ENCODE measurements around the gene CRYBA2.
A peak's percentile ranks its signal among the peaks of the same experiment; 100 is the strongest.

The CRYBA2 gene, protein sequence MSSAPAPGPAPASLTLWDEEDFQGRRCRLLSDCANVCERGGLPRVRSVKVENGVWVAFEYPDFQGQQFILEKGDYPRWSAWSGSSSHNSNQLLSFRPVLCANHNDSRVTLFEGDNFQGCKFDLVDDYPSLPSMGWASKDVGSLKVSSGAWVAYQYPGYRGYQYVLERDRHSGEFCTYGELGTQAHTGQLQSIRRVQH

GRCh38 chr2:218993345-218994315 is at the start of gene CRYBA2:
TSS of gene CRYBA2 (minus strand) at chr2:218993422. CDS start at chr2:218993176, 246 bp downstream.
- no peak for DNase-seq

DNA sequence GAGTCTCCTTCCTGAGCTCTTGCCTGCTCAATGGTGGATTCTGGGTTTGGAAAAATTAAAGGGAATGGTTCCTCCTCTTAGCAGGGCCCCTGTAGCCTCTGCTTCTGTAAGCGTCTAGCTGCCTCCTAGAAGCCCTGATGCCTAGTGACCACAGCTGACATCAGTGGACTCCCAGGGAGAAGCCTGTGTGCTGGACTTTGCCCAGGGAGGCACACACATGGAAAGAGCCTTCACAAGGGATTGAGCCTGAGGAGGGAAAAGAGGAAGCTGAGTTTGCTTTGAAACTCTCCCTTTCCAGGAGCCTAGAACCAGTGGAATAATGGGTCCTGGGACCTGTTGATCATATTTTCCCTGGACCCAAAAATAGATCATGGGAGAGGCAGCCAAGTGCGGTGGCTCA is 49.5 kb upstream of the CRYBA2 start:
- DNase-seq, result no peak

- DNase-seq, result no peak
Measured at GRCh38 chr2:219042157-219042556, 48.9 kb upstream of the CRYBA2 start.

DNA sequence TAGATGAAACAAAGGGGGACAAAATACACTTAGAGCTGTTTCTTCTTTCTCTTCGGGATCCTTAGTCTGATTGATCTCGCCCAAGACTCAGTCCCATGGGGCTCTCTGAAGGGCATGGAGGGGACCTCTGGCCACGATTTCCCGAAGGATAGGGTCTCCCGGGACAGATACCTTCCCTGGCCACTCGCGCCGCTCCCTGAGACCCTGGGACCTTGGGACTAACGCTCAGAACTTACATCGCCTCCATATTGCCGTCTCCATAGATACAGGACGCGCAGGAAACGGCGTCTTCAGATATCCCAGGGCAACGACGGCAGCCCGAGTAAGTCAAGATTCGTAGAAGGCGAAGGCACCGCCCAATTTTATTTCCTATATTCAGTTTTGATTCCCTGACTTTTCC is 48.0 kb upstream of the CRYBA2 start, which contains the start of gene CFAP65:
Gene CFAP65 (minus strand): TSS at position 265 of the 400 bp plus-strand sequence. CDS start 2,468 bp downstream, outside the sequence.
- no peak for DNase-seq

- no peak for DNase-seq
Measured at GRCh38 chr2:219038600-219038999, 45.4 kb upstream of the CRYBA2 start.

- no peak for DNase-seq
Measured at GRCh38 chr2:219037783-219038499, 44.7 kb upstream of the CRYBA2 start.

- DNase-seq, result no peak
Measured at GRCh38 chr2:219035942-219036341, 42.7 kb upstream of the CRYBA2 start.

DNA sequence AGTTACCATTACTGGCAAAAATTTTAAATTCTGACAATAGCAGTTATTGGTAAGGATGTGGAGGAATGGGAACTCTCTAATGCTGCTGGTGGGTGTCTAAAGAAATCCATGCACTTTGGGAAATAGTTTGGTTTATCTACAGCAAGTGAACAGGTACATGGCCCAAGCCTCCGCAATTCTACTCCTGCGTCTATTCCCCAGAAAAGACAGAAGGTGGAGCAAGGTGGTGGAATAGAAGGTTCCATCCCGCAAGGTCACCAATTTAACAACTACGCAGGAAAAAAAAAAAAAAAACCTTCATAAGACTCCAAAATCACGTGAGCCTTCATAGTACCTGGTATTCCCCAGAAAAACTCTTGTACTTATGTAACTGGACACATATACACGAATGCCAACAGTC is 41.6 kb upstream of the CRYBA2 start:
- no peak for DNase-seq

DNA sequence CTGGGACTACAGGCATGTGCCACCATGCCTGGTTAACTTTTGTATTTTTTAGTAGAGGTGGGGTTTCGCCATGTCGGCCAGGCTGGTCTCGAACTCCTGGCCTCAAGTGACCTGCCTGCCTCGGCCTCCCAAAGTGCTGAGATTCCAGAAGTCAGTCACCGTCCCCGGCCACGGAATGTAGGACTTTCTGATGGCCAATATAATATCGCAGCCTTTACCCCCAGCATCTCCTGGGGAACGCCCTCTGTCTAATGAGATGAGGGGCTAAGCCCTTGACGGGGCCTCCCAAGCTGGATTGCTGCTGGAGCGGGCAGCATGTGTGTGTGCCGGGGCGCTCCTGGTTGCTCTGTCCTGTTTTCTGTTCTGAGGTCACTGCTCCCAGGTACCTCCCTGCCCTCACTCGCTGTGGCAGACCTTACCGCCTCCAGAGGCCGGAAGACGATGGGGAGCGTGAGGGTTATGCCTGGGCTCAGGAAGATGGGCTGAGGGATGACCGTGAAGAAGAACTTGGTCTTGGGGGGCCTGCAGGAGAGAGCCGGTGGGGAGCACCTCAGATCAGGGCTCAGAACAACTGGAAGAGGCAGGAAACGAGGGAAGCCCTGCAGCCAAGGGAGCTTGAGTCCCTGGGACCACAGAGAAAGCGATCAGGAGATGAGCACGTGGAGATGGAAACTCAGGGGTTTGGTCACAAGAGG is 39.0 kb upstream of the CRYBA2 start:
- DNase-seq, result no peak

DNA sequence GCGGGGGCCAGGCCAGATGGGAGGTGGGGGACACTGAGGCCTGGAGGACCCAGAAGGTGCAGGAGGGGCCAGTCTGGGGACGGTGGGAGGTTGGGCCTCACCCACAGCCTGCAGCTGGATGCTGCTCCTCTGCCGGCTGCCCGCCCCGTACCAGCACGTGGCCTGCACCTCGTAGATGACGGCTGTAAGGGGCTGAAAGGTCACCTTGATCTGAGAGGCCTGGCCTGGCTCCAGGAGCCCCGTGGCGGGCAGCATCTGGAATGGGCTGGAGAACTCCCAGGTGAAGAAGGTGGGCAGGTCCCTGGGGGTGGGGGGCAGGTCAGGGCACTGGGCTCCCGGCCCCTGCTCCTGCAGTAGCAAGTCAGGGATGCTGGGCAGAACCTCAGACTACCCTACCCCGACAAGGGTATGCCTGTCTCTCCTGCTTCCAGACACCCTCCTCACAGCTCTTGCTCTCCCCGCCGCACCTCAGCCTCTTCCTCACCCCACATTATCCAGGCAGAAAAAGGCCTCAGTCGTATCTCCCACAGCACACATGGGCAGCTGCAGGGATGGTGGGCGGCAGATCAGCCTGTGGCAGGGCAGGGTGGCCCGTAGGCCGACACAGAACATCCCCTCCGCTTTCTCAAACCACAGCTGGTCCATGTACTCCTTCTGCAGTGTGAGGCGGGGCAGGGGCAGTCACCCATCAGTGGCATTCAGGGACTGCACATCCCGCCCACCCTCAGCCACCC is 38.0 kb upstream of the CRYBA2 start:
- DNase-seq, result no peak

DNA sequence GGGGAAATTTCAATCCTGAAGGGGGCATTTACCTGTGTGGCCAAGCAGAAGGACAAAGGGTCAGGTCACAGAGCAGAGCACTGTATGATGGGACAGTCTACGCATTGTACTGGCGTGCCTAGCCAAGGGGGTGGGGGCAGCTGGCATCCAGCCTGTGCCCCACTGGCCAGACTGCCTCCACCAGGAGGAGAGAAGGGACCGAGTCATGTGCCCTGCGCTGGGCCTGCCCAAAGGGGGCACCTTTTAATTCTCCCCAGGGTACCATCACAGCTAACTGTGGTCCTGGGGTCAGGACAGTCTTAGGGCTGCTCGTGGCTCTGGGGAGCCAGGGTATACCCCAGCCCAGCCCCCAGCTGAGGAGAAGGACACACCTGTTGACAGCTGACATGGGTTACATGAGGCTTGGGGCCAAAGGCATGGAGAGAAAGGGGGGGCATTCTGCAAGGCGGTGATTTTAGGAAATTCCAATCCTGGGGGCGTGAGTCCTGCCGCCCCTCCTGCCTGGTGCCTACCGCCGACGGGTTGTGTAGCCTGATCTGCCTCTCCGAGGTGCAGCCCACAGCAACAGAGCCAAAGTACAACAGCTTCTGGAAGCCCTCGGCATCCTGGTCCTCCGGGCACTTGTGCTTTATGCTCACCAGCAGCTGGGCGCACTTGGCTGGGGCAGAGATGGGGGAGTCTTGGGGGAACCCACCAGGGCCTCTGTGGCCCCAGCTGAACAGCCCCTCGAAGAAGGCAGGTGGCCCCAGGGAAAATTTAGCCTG is 37.1 kb upstream of the CRYBA2 start:
- no peak for DNase-seq

DNA sequence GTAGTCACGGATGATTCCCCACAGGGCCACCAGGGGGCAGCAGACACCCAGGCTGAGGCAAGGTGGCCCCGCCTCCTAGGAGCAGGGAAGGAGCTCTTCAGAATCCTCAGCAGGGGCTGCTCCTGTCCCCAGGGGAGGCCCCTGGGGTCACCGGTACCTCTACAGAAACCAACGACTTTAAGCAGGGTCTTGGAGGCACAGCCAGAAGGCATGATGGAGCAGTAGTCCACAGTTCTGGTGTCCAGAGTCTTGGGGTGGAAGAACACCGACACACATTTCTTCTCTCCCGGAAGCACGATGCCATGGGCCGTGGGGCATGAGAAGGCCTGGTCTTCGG is 36.6 kb upstream of the CRYBA2 start:
- peak; percentile 69 for DNase-seq

GRCh38 chr2:219028996-219029828 is 36.0 kb upstream of the CRYBA2 start:
- no peak for DNase-seq

DNA sequence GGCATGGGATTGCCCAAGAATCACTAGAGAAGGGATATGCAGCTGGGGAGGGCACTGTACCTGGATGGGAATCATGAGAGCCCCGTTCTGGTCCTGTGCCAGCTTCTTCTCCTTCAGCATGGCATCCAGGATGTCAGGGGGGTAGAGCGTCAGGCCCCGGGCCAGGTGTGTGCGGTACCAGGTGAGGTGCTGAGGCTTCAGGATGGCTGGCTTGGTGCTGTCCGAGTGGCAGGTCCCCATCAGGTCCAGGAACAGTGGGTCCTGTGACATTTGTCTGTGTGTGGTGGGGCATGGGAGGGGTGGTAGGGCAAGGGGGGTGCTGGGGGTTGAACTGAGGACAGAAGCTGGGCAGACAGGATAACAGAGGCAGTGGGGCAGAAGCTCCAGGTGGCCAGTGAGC is 34.9 kb upstream of the CRYBA2 start:
- DNase-seq, result no peak

GRCh38 chr2:219027511-219028055 is 34.4 kb upstream of the CRYBA2 start:
- no peak for DNase-seq

GRCh38 chr2:219026946-219027345 is 33.7 kb upstream of the CRYBA2 start:
- DNase-seq, result no peak

DNA sequence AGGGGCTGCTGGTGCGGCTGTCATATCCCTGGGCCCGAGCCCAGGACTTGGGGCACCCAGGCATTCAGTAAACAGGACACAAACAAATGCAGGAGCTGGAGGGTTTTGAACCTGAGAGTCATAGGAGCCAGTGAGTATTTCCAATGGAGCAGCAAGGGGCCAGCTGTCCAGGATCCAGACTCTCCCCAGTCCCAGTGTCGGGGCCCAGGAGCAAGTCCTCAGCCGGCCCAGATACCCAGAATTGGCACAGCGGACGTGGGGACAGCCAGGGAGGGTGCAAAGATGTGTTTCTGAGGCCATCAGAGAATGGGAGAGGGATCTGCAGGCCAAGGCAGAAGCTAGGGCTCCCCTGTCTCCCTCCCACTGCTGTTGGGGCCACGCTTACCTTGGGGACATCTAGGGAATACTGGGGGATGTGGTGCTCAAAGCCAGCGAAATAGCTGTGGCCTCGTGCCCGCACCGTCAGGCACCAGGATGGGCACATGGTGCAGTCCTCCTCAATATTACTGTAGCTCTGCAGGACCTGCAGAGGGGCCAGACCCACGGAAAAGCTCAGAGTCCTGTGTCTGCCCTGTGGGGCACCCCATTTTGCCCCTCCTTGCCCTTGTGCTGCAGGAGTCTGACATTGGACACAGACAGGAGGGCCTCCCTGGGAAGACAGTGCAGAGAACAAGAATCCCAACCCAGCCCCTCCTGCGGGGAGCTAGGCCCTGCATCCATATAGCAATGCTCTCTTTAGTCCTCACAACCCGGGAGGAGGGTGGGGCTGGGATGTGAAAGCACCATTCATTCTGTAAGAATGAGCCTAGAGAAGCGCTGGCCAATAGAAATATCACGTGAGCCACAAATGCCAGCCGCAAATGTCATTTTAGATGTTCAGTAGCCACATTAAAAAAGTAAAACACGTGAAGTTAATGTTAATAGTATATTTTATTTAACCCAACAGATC is 32.7 kb upstream of the CRYBA2 start:
- no peak for DNase-seq

DNA sequence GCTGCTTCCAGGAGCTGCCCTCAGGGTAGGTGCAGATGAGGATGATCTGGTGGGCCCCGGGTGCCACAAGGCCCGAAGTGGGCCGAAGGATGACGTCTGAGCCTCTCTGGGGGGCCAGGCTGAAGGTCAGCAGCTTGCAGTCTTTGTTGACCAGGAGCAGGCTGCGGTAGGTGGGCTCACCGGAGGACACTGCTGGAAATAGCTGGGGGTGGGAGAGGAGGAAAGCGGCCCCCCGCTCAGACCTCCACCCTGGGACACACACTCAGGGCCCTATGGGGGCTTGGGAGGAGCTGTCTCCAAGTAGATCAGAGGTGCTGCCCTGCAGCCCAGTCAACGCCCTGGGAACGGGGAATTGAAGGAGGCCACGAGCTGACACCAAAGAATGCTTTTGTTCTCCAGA is 30.8 kb upstream of the CRYBA2 start:
- DNase-seq, result no peak

DNA sequence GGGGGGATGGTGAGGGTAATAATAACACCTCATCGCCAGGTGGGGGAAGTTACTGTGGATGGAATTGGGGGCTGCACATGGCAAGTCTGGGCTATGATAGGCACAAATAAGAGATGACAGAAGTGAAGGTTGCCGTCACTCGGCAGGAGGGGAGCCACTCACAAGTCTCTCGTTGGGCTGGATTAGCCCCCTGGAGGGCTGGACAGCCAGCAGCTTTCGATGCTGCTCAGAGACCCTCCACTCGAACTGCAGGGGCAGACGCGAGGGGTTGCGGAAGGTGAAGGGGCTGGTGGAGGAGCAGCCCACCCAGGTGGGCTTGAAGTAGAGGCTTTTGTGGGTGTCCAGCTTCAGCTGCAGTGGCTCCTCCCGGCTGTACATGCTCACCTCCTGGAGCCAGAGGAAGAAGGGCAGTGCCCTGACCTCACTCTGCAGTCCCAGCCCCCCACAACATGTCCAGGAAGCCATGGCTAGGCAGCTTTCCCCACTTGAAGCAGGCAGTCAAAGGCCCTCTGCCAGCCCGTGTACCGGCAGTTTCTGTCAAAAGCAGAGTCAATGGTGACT is 29.9 kb upstream of the CRYBA2 start:
- DNase-seq, result no peak
